Stimulated activated CD4-positive, alpha-beta T cell treated with anti-CD3 and anti-CD28 coated beads, Interleukin-1b, Interleukin-23, amount 100 ng/mL, for 24 hours (primary cell): ENCODE measurements around the gene TACC3.
"Not testable (repeated sequence)": the region's sequence is repeated elsewhere in the genome, so short reads cannot be mapped to it uniquely, and the experiment has no call there.

ENCODE experiments used
- DNase-seq, 4 experiments: peaks; one replicate each; pipeline ENCODE4 v3.0.0-alpha.2; 2020; ENCODE audit warnings: low read depth in 4 of 4, low spot score in 1 of 4

TACC3 gene

GRCh38 chr4:1701671-1702070, 19.6 kb upstream of the TACC3 start:
- not testable (repeated sequence) for DNase-seq

DNA sequence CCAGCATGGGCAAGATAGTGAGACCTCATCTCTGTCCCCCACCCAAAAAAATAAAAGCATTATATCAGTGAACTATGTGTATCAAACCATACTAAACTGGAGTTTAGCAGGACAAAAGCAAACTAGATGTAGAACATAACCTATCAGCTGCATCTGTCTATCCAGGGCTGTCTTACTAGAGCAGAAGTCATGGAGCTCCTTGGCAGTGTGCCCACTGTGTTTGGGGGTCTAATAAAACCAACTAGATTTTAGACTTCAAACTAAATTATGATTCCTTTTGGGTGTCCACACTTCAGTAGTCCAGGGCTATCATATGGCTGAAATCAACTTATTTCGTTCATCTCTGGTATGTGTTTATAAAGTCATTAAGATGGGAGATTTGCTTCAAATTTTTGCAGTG, 17.5 kb upstream of the TACC3 start:
- DNase-seq, result no peak

GRCh38 chr4:1705732-1706131, 15.6 kb upstream of the TACC3 start:
- no peak for DNase-seq

GRCh38 chr4:1706358-1706757, 15.0 kb upstream of the TACC3 start:
- no peak for DNase-seq

GRCh38 chr4:1708581-1708980, 12.7 kb upstream of the TACC3 start:
- no peak for DNase-seq

DNA sequence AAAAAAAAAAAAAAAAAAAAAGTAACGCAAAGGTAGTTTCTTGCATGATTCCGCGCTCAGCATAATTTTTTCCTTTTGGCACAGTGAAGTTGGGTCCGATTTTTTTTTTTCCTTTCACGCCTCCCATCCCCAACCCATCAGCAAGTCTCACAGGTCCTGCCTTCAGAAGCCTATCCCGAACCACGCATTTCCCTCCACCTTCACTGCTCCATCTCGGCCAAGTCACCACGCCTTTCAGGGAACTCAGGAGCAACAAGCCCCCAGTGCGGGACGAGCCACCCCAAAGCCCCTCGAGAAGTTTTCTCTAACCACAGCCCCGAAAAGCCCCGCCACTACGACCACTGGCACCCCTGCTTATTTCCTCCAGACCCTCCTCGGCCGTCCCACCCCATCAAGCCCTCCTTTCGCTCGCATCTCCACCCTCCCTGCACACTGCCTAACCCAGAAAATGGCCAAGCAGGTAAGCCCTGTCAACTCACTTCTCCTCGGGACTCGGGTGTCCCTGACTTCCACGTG, 10.2 kb upstream of the TACC3 start:
- no peak for DNase-seq

GRCh38 chr4:1711571-1712215, 9.6 kb upstream of the TACC3 start:
- peak in 2 of 4 experiments; percentile 24 to 38 for DNase-seq

DNA sequence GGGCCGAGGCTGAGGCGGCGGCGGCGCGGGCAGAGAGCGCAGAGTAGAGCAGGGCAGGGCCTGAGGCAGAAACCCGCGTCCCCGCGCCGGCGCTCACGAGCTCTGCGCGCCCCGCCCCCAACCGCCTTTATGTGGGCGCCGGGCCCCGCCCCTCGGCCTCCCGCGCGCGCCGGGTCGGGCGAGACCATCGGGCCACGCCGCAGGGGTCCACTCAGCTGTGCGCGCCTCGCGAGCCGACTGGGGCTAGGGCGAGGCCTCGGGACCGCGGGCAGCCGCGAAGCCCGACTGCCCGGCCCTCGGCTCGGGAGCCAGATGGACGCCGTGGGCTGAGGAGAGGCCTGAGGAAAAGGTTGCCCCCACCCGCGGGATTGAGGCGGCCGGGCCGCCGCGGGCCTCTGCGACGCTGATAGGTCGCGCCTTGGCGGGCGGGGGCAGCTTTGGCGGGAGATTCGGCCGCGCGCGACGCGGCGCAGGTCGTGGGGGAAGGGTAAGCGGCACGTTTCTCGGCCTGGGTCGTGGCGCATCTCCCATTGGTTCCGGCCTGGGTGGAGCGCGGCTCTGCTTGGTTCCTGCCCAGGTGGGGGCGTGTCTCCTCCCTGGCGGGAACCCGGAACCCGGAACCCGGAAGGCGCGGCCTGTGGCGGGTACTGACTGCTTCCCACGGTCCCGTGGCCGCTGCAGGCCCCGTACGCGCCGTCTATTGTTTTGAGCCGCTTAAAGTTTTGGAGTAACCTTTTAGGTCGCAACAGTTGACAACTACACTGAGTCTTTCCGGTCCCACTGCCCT, 8.9 kb upstream of the TACC3 start, which contains the start of gene SLBP:
TSS of gene SLBP (minus strand) at position 104 of the 787 bp plus-strand sequence. CDS start 131 bp downstream, outside the sequence.
- peak; percentile 94 to 99 (median 98) for DNase-seq

DNA sequence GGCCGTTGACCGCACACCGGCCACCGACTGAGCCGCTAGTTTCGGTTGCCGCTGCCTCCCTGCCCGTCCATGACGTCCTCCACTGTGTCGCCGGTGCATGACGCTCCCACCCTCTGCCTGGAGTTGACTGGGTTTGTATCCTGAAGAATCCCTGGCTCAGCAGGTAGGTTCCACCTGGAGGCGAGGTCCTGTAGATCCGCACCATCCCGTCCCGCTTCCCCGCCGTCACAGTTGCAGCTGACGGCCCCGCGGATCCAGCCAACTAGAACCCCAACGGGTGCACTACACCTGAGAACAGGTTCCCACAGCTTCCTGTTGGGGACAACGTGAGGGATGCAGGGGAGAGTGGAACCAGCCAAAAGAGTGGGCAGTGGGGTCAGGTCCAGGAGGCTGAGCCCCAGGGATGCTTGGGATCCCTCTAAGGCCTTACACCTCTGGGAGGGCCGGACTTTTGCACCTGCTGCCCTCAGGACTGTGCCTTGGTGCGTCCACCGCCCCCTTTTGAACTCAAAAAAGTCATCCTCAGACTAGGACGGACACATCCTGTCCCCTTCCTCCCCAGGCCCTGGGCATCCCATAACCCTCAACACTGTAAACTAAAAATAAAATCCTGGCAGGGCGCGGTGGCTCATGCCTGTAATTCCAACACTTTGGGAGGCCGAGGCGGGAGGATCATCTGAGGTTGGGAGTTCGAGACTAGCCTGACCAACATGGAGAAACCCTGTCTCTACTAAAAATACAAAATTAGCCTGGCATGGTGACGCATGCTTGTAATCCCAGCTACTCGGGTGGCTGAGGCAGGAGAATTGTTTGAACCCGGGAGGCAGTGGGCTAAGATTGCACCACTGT, 8.1 kb upstream of the TACC3 start:
- DNase-seq, result no peak

DNA sequence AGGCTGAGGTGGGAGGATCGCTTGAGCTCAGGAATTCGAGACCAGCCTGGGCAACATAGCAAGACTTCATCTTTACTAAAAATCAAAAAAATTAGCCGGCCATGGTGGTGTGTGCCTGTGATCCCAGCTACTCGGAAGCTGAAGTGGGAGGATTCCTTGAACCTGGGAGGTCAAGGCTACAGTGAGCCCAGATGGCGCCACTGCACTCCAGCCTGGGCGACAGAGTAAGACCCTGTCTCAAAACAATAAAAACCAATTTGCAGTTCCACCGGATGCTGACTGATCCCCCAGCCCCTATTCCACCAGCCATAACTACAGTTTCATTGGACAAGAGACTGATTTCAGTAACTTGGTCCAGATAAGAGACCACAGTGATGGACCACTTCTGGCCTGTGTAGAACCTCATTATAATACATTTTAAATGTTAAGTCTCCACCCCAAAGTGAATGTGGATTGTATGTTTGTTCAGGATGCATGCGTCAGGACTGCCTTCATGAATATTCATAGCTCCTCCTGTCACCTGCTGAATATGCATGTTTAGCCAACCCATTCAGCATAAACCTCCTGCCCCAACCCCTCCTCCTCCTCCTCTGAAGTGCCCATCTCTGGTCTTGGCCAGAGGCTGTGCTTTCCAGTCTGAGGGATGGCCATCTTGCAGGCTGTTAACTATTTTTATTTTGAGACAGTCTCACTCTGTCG, 6.9 kb upstream of the TACC3 start:
- DNase-seq, result no peak

DNA sequence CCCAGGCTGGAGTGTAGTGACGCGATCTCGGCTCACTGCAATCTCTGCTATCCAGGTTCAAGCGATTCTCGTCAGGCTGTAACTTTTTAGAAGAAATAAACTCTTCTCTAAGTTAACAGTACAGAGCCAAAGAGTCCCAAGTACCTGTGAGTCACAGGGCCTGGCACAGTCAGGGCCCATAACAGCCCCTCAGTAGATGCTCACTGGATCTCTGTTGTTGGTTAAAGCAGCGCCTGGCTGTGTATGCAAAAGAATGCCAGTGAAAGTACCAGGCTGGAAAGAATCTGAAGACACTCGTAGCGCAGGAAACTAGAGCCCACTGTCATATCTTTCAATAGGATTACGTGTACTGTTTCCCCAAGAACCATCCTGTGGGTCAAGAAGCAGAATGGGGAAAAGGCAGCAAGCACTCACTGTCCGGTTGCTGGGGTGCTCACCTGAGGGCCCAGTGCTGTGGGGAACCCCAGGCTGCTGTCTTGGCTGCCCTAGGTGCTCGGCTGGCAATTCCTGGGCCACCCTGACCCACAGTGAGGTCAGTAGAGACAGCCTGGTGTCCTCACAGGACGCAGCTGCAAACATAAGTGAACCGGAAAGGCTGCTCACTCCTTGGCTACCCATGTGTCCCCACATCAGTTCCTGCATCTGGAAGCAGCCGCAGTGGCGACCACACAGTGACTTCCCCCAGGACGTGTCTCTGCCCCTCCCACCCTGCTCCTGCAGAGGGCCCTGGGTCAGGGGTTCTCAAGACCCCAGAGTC, 6.1 kb upstream of the TACC3 start:
- no peak for DNase-seq

- no peak for DNase-seq
Observed at GRCh38 chr4:1716065-1716945, 5.0 kb upstream of the TACC3 start.

DNA sequence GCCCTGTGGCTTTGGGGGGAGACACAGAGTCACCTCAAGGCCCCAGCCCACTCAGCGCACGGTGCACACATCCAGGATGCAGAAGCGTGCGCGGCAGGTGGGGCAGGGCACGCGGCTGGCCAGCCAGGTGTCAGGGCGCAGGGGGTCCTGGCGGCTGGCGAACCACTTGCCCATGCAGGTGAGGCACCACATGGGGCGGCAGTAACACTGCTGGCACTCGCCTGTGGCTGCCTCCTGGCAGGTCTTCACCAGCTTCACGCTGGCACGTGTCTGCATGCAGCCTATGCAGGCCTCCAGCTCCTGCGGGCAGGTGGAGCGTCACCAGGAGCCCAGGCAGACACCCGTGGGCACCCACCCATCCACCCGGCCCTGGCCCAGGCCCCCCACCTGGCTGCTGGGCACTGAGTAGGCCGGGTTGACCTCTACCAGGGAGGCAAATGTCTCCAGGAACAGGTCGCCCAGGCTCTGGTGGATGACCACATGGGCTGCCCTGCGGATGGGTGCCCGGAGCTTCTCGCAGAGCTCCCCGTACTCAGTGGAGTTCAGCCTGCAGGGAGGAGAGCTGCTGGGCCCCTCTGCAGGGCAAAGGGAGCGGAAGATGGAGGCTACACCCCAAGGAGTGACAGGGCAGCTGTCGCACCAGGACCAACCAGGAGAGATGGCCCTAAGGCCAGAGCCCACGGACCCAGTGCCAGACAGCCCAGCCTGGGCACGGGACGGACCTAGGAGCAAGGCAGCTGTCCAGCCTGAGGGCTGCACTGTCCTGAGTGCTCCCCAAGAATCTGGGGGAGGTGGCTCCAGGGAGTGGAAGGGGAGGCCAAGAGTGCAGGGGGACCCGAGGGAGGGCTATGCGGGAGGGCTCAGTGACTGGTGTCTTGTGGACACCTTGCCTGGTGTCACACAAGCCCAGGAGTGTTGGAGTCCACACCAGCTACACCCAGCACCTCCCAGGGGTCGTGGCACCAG, 3.9 kb upstream of the TACC3 start:
- no peak for DNase-seq

DNA sequence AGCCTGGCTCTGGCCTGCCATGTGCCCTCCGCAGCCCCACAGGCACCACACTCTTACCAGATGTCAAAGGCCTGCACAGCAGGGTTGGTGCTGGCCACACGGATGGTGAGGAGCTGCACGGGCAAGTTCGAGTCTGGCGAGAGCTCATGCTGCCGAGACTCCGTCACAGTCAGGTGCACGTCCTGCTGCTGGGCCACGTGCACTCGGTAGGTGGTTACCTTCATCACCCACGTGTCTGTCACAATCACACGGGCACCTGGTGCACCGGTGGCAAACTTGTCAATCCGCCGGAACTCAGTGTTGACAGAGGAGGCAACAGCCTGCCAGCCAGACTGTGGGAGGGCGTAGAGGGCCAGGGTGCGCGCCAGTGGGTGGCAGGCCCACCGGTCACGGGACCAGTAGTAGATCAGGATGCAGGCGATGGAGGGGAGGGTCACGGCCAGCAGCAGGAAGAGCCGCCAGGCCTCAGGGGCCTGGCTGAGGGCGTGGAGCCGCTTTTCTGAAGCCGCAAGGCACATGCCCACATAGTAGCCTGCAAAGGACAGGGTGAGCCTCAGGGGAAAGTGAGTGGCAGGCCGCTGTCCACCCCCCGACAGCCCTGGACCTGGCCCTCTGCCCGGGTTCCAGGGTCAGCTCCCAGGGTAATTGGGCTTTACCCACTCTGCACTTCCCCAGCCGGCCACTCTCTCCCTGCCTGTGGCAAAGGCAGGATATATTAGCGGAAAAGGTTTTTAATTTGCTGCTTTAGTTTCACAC, 3.0 kb upstream of the TACC3 start:
- DNase-seq, result no peak

DNA sequence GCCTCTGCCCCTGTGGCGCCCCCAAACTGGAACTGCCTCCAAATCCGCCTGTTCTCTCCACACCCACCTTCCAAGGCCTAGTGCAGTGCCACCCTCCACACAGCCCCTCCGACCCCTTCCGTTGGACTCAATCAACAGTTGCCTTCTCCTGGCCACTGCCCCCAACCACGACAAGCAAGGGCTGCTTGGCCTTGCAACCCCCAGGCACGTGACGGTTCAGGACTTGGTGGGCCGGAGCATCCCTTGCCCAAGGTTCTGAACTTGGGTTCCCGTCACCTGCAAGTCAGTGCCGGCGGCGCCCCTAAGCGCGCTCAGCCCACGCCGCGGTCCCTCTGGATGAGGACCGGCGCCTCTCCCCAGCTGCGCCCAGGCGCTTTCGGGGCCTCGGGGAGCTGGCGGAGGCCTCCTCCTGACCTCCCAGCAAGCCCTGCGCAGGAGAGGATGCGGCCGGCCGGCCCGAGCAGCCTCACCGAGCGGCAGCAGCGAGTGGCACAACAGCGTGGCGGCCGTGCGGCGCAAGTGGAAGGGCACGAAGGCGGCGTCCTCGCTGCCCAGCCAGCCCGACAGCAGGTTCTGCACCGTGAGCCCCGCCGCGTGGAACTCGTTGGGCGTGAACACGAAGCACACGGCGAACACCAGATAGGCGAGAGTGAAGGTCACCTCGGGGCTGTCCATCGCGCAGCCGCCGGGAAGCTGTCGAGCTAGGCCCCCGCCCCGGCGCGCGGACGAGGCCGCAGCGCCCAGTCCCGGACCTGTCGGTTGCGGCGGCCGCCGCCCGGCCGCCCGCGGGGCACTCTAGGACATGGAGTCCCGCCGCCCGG, 948 bp upstream of the TACC3 start:
- no peak for DNase-seq
